Brain microvascular endothelial cell (primary cell): ENCODE results near the gene GBX2.
A peak's percentile ranks its signal among the peaks of the same experiment; 100 is the strongest.

Experiments used
- DNase-seq: peaks from one replicate; pipeline ENCODE4 v3.0.0-alpha.2; 2020
- H3K27ac ChIP-seq: fragments of 250-450 bp; sonication (Bioruptor Pico); 2 replicates; pipeline ENCODE4 v1.5.1; 2020; ENCODE audit warnings: mild to moderate bottlenecking, moderate library complexity
- H3K27me3 ChIP-seq: fragments of 250-450 bp; sonication (Bioruptor Pico); replicated peaks from 2 replicates; pipeline ENCODE4 v1.5.1; 2020; ENCODE audit warnings: mild to moderate bottlenecking
- H3K36me3 ChIP-seq: fragments of 250-450 bp; sonication (Bioruptor Pico); replicated peaks from 2 replicates; pipeline ENCODE4 v1.5.1; 2020; ENCODE audit warnings: mild to moderate bottlenecking
- H3K4me3 ChIP-seq: 2 replicates; pipeline ENCODE4 v1.5.1; 2011; ENCODE audit warnings: low read depth, mild to moderate bottlenecking, control low read depth, low read length, moderate library complexity
- in situ Hi-C: cut with HindIII; loops from 2 replicates; pipeline ENCODE4 v1.10.0; 2017; ENCODE audit warnings: low sequenced_read_pairs, low pct_ligation_motif_present
- TF ChIP-seq, protein P1 (sequence below): IDR thresholded peaks from 2 replicates; pipeline ENCODE4 v1.5.1; 2011; ENCODE audit warnings: low read depth, mild to moderate bottlenecking, moderate library complexity, low read length, control low read depth, inconsistent platforms; ENCODE audit errors: missing control alignments

GBX2 gene

DNA sequence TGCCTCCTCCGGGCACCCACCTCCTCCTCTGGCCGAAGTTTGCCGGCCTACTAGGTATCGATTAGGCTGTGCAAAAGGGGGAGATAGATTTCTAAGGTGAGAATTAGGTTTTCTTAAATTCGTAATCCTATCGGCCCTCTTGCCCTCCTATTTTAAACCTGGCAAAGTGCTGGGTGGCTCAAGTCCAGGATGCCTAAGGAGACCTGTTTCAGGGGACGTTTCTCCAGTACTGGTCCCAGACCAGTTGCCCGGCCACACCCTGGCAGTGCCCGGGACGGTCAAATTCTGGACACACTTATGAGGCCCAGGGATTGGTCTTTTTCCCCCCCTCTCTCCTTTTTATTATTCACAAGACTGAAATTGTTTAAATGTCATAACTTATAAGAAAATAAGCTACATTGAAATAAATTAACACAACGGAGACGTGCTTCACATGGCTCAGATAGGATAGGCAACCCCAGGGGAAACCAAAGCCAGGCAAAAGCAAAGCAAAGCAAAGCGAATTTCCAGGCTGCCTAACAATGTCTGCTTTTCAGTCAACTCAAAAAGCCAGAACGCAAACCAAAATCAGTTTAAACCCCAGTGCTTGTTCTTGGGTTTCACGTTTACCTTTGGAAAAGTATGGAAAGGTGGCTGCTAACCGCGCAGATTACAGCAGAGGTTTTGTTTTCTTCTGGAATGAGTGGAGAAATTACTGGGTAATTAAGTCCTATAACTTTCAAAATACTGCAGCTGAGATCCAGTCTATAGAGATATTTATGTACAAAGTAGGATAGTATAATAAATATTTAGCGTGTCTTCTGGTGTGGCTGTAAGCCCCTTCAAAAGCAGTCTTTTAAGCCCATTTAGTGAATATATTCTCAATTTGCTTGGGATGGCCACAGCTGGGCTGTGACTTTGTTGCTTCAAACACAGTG lies 3.0 kb downstream of the GBX2 start:
- TF ChIP-seq, protein P1, sequence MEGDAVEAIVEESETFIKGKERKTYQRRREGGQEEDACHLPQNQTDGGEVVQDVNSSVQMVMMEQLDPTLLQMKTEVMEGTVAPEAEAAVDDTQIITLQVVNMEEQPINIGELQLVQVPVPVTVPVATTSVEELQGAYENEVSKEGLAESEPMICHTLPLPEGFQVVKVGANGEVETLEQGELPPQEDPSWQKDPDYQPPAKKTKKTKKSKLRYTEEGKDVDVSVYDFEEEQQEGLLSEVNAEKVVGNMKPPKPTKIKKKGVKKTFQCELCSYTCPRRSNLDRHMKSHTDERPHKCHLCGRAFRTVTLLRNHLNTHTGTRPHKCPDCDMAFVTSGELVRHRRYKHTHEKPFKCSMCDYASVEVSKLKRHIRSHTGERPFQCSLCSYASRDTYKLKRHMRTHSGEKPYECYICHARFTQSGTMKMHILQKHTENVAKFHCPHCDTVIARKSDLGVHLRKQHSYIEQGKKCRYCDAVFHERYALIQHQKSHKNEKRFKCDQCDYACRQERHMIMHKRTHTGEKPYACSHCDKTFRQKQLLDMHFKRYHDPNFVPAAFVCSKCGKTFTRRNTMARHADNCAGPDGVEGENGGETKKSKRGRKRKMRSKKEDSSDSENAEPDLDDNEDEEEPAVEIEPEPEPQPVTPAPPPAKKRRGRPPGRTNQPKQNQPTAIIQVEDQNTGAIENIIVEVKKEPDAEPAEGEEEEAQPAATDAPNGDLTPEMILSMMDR, result no peak
- Histone ChIP-seq H3K36me3 (no peaks in the 10 kb centered on the region), H3K4me3 (peak overlapping the region; percentile 60), H3K27me3 (peaks cover 27% of the 10 kb centered on the region), H3K27ac (no peak overlapping the region)
- in situ Hi-C loops, result no loop called here
- no peak for DNase-seq

DNA sequence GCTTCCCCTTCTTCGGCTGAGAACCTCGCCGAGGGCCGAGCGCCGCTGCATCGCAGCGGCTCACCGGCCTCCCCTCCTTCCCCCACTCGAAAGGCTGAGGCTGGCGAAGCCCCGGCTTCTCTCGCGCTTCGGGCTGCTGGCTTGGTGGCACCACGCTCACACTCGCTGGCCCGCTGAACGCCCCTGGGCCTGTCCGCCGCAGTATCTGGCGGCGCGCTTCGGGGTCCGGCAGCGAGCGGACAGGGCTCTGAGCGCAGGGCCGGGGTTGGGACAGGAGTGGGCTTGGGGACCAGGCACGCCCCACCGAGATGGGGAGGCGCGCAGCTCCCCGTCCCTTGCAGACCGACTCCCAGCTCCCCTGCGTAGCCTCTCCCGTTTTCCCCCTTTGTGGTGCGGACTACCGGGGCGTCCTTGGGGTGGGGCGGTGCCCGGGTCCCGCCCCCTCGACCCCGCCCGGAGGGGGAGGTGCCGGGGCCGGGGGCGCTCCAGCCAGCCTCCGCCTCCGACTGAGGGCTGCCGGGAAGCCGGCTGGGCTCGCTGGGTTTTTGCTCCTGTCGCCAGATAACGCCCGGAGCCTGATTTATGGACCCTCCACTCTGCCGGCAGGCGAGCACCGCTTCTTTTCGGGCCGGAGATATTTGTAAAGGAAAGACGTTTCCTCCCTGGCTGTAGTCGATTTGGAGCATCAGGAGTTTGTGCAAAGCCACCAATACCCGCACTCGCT lies 3.8 kb downstream of the GBX2 start:
- H3K4me3 ChIP-seq, result peak overlapping the region; percentile 60
- DNase-seq, result no peak
- in situ Hi-C loops, result no loop called here
- TF ChIP-seq, protein P1, result no peak
- no peaks in the 10 kb centered on the region for H3K36me3 ChIP-seq
- H3K27me3 ChIP-seq, result peaks cover 25% of the 10 kb centered on the region
- no peak overlapping the region for H3K27ac ChIP-seq

DNA sequence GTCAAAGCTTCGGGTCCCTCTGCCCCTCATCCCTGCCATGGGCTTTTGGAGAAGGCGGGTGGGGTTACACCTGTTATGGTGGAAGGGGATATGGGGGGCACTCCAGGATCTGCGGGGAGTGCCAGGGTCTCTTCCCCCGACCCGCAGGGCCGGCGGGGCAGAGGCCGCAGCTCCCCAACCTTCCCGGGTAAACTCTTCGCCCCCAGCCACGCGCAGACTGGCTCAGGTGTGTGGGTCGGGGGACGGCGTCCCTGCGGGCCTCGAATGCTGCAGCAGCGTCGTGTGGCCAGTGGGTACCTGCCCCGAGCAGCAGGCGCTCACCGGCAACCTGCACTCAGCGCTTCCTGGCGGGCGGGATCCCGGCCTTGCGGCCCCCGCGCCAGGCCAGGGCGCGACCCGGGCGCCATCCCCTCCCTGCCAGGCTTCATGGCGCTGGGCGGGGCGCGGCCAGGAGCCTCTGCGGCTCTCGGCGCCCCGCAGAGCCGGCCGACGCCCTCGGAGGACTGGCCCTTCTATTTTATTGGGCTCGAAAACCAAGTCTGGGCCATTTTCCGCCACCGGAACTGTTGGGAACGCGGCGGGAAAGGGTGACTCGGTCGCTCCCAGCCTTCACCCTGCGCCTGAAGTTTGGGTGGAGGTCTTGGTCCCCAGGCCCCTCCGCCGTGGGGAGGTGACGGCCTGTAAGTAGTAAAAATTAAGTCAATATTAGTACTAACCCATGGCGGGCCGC lies 4.5 kb downstream of the GBX2 start:
- in situ Hi-C loops, result no loop called here
- no peaks in the 10 kb centered on the region for H3K36me3 ChIP-seq
- peak overlapping the region; percentile 60 for H3K4me3 ChIP-seq
- H3K27ac ChIP-seq, result no peak overlapping the region
- TF ChIP-seq, protein P1, result no peak
- peaks cover 23% of the 10 kb centered on the region for H3K27me3 ChIP-seq
- DNase-seq, result no peak

DNA sequence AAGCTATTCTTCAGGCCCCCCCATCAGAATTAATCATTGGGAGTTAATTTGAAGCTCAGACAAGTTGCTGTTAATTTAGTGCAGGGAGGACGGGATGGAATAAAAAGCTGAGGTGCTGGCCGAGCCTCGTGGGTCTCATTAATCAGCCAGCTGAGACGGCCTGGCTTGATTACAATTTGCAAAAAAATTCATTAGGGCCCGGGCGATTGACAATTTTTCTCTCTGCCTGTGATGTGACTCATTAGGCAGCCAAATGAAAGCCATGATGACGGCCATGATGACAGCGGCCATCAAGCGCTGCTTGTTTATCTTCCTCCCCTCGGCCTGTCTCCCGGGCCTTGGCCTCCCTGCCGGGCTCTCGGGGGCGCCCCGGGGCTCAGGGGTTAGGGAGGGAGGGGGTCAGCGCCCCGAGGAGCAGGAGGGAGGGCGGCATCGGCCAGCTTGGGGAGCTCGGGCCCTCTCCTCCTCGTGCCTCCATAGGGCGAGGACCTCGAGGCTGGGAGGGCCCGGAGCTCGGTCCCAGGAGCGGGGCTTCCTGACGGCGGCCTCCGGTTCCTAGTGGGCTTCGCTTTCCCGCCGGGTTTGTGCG lies 5.2 kb downstream of the GBX2 start:
- Histone ChIP-seq H3K27ac (no peak overlapping the region), H3K27me3 (peaks cover 19% of the 10 kb centered on the region), H3K36me3 (no peaks in the 10 kb centered on the region), H3K4me3 (no peak overlapping the region)
- in situ Hi-C loops, result no loop called here
- no peak for DNase-seq
- TF ChIP-seq, protein P1, result no peak

DNA sequence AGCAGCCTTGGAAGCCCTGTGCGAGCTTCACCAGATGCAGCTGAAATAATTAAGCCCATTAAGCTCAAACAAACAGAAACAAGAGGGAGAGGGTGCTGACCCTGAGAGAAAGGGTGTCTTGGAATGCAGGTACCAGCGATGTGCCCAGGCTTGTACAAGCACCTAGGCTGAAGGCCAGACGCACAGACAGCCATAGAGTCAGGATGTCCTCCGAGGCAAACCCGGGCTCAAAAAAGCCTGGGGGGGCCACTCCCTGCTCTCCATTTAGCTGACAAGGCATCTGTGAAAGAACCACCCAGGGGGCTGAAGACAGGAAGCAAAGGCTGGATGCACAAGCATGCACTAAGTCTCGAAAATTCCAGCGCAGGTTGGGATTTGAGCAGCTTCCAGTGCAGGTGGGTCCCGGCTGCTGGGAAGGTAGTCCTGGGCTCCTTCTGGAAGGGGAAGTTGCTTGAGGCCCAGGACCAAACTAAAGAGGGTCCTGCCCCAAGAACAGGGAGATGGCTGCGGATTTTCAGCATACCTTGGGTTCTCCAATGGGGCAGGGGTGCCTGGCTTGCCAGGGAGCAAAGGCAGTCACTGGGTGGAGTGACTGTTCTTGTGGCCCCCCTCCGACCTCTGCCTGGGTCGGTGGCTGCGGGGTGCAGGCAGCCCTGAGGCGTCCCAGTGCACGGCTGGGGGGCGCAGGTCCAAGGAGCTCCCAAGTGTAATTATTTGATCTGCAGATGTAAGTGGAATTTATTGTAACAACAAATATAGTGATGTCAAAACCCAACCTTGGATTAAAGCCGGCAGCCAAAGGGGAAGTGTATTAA lies 5.9 kb downstream of the GBX2 start:
- H3K27me3 ChIP-seq, result peaks cover 14% of the 10 kb centered on the region
- in situ Hi-C loops, result no loop called here
- TF ChIP-seq, protein P1, result no peak

More for the DNA sequence above, 5.9 kb downstream of the GBX2 start:
- H3K27ac ChIP-seq, result no peak overlapping the region
- no peak for DNase-seq
- no peak overlapping the region for H3K4me3 ChIP-seq
- H3K36me3 ChIP-seq, result no peaks in the 10 kb centered on the region
